Right forelimb (tissue), 1 donor: ENCODE results near the gene TGOLN2.

Source experiments
- DNase-seq: peaks from one replicate; pipeline ENCODE4 v3.0.0-alpha.2; 2018

Gene TGOLN2

DNA sequence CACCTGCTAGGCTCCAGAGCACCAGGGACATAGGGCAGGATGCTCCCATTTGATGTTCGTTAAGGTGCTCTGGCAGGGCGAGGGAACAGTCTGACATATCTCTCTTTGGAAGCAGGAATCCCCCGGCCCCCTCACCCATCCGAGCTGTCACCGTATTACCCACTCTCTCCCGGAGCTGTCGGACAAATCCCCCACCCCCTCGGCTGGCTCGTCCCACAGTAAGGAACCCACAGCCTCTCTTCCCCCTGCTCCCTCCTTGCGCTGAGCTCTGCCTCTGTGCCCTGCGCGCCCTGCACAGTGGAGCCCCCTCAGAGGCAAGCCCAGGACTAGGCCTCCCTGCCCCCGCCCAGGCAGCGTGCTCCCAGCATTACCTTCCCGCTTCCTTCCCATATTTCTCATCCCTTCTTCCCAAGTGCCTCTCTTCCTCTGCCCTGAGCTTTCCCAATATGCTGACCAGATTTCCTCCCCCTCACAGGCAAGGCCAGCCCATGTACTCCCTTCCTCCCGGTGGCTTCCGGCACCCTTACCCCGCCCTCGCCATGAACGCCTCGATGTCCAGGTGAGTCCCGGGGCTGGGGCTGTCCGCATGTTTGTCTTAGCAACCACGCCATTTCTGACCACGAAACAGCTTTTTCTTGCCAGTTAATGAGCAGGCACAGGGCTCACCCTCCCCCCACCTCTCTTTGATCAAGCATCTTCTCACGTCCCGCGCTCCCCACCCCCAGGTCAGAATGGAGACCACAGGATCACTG is 23.8 kb downstream of the TGOLN2 start:
- no peak for DNase-seq

DNA sequence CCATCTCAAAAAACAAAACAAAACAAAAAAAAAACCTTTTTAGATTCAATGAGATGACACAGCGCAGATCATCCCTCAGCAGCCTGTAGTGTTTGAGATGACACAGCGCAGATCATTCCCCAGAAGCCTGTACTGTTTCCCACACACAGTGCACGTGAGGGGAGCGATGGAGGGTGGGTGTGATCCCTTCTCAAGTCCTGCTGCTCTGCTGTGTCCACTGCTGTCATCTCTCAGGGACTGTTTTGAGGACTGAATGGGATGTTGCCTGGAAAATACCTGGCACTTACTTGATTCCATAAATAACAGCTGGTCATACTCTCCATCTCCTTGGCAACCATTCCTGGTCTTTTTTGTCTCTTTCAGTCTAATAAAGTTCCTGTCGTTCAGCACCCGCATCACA is 25.7 kb downstream of the TGOLN2 start:
- no peak for DNase-seq

DNA sequence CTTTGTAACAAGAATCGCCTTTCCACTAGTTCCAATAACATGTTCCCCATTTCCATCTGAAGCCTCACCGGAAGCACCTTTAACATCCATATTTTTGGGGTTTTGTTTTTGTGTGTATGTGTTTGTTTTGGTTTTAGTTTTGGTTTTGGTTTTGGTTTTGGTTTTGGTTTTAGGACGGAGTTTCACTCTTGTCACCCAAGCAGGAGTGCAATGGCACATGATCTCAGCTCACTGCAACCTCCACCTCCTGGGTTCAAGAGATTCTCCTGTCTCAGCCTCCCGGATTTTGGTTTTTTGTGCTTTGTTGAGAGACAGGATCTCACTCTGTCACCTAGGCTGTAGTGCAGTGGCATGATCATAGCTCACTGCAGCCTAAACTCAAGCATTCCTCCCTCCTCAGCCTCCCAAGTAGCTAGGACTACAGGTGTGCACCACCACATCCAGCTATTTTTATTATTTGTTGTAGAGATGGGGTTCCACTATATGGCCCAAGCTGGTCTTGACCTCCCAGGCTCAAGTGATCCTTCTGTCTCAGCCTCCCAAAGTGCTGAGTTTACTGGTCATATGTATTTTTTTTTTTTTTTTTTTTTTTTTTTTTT is 36.3 kb downstream of the TGOLN2 start:
- DNase-seq: no peak

DNA sequence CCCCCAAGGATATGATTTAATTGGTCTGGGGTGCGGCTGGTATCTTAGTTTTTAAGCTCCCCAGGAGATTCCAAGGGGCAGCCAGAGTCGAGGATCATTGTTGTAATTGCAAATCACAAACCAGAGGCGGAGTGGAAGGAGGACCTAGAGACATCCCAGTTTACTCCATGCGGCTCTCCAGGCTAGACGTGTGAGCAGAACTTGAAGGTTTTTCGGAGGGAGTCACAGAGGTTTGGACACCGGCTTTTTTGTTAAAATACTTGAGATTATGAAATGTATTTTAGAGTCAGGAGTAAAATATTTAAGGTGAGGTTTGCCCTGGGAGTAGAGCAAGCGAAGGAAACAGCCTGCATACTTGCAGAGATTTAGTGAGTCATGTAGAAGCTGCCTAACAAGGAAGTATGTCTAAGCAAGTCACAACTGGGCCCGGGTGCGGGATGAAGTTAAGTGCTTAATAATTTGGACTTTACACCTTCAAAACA is 39.5 kb downstream of the TGOLN2 start:
- DNase-seq: no peak

DNA sequence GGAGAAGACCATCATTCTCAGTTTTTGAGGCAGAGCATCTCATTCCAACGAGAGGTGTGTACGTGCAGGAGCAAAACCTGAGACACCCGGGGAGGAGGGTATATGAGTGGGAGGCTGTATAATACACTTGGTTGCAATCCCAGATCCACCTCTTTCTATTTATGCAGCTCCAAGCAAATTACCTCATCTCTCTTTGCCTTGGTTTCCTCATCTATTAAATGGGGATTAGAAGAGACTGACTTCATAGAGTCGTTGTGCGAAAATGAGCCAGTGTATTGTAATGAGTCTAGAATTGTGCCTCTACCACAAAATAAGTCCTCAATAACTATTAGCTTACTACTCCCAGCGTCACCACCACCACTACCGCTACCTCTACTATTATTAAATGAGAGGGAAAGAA is 40.1 kb downstream of the TGOLN2 start:
- DNase-seq: no peak

DNA sequence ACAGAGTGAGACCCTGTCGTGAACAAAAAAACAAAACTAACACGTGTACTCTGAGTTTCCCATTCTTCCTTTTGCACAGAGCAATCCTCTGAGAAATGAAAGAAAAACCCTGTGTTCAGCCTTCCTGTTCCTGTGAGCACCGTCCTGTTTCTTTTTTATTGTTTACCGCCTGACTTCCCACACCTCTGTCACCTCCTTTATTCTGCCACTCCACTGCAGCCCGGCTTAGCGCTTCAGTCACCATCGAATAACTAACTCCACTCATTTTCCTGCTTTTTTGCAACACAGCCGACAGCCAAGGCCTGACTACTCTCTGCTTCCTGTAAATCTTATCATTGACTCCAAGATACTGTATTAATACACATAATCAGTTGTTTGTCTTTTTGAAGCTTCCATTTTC is 40.9 kb downstream of the TGOLN2 start:
- DNase-seq: no peak

DNA sequence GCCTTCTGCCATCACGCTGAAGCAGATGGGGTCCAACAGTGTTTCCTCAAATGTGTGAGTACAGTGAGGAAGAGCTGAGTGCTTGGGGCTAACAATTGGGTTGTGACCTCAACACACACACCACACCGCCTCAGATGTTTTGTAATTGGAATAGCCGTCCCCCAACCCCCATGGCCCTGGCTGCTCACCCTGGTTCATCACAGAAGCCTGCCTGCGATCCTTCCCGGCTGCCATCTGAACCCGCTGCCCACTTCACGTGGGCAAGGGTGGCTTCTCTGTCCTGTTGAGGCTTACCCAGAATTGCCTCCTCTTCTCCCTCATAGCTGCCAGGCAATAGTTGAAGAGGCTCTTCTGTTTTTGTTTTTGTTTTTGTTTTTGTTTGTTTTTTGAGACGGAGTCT is 44.1 kb downstream of the TGOLN2 start:
- no peak for DNase-seq

DNA sequence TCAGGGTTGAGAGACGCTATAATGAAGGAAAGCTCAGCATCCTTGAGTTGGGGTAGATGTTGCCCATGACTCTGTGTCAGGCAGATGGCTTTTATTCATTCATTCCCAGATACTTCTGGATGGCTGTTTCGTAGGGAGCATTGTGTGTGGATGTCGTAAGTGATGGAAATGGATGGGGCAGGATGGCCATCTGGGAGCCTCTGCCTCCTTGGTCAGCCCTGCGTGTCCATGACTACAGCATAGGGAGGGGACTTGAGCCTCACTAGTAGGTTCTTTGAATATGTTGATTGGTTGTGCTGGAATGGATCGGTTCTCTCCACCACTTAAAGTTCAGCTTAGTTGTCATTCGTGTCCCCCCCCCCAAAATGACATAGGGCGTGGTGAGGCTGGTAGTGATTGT is 44.9 kb downstream of the TGOLN2 start:
- no peak for DNase-seq

DNA sequence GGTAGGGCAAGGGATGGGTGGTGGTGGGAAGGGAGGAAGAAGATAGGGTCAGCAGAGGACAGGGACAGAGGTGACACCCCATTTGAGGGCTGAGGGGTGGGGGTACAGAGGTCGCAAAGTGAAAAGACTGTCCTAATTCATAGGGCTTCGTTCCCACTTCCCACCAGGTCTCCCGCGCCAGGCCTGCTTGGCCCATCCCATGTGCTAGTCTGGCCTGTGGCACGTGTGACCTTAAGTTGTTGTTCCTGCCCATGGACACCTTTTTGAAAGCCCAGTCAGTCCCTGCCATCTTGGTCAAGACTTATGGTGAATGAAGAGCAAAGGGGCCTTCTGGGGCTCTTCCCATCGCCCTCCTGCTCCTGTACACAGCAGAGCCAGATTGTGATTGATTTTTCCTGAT is 46.2 kb downstream of the TGOLN2 start:
- no peak for DNase-seq

DNA sequence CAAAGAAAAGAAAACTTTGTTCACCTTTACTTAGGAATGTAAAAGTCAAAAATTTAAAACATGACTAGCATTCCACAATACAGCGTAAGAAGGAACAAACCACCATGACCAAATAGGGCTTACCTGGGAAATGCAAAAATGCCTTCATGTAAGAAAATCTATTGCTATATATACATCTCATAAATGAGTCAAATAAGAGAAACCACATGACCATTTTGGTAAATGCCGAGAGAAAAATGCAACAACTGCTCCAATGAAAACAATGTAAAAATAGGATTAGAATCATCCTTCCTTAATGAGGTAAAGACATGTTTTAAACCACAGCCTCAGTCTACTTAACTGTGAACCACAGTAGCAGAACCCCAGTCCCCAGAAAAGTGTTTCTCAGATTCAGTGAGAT is 49.4 kb downstream of the TGOLN2 start:
- no peak for DNase-seq

DNA sequence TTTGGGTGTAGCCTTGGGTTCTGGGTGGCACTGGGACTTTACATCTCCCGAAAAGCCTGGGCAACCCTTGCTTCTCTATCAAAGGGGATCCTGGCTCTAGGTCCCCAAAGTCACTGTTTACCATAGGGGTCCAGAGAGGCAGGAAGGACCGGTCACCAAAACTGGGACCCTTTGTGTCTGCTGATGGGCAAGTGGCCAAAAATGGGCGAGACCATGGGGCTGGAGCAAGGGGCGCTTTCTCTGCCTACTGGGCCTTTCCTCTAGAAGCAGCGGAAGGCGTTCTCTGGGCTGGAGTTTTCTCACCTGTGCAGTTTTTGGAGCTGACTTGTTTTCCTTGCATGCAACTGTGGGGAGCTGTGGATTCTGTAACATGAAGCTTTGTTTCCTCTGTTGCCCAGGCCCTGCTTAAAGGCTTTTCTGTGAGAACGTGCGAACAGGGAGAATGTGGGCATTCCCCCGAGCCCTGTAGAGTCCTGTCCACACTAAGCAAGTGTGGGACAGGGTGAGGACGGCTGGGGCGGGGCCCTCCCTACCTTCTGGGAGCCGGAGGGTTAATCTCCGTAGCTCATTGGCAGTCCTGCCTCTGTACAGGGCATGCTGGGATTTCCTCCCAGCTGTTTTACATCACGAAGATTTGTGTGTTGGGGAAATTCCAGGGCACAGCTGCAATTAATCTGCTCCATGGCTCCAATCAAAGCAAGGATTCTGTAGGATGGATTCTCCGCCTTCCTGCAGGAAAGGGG is 50.2 kb downstream of the TGOLN2 start:
- peak; percentile 88 for DNase-seq

DNA sequence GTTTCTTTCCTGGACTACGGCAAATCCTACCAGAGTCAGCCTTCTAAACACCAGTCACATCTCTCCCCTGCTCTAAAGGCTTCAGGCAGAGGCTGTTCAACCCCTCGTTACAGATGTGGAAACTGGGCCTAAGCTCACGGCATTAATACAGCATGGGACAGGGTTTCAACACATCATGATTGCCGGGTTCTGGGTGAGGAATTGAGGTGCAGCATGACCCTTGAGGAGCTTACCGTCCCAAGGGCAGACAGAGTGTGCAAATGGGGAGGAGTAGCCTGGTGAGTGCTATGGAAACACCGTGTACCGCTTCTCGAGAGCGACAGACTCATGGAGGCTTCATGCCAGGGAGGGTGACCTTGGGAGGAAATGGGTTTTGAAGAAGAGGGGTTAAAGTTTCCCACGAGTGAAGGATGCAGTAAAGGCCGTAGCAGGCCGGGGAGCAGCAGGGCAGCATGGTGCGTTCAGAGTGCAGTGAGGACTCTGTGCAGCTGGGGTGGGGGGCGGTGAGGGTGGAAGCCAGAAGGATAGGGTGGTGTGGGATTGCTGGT is 51.1 kb downstream of the TGOLN2 start:
- peak; percentile 45 for DNase-seq

DNA sequence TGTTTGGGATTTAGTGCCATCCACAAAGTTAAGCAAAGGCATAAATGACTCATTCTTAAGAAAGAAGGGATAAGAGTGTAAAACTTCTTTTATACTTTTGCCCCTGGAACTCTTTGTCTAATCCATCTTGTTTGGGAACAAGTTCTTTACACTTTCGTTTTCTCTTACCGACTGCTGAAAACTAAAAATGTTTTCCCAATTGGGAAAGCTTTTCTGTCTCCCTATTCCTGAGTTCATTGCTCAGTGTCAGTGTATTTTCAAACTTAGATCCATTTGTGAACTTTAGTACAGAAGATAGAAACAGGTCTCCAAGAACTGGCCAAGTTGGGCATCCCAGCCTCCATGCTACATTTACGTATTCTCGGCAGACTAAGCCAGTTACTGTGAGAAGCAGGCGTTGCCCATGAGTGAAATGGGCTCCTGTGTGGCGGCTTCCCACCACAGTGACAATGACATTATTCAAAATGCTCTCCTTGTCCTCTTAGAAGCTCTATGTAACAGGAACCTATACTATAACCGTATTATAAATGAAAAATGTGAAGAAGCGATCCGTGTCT is 51.7 kb downstream of the TGOLN2 start:
- DNase-seq: peak; percentile 41

DNA sequence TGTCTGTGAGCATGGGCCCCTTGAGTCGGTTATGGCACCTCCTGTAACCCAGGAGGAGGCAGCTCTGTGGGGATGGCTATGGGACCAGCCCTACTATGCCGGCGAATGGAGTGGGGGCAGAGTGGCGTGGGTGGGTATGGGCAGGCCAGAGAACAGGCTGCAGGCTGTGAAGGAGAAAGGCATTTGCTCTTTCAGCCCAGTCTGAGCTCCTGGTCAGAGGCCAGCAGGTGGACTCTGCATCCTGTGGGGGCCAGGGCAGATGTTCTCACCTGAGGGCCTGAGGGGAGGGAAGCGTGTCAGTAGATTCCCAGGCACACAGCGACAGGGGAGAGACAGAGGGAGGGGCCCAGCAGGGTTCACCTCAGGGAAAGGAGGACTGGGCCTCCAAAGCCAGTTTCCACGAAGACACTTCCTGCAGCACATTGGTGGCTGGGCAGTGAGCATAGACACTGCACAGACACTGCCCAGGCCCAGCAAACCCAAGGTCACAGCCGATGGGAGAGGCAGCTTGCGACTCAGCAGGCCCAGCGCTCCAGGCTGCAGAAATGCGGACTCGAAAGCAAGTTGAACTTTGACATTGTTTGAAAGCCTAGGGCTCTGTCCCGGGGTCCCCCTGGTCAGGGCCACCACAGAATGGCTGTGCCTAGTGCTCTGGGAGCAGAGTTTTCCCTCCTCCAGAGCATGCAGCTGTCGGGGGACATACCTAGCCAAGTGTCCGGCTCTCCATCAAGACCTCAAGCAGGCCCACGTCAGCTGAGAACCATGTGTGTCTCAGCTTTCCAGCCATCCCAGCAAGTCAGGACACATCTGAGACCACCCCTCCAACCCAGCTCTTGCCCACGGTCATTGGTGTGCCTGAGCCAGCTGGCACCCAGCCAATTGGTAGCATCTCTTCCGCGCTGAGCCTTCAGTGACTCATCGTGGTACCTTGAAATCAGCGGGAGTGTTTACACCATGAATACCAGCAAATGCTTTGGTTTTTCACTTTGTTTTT is 53.8 kb downstream of the TGOLN2 start:
- peak; percentile 54 for DNase-seq

DNA sequence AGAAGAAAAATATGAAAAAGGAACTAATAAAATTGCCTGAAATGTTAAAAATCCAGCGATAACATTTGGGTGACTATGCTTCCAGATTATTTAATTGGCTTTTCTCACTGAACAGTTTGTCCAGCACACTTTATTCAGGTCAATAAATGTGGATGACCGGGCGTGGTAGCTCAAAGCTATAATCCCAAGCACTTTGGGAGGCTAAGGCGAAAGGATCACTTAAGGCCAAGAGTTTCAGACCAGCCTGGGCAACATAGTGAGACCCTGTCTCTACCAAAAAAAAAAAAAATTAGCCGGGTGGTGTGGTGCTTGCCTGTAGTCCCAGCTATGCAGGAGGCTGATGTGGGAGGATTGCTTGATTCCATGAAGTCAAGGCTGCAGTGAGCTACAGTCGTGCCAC is 55.4 kb downstream of the TGOLN2 start:
- DNase-seq: no peak

DNA sequence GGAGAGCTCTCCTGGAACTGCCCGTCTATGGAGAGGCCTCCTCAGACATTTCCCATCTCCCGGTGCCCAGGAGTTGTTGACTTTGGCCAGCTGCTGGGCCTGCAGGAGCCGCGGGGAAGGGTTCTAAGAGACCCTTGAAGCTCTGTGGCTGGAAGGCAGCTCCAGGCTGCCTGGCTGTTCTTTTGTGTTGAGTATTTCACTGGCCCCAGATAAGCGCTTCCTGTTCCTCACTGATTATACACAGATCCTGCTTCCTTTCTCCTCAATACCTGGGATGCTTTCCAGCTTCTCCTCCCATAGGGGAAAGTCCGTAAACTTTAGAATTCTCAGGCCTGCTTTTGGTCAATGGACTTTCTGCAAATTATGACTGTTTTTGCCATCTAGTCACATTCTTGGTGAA is 57.8 kb downstream of the TGOLN2 start:
- DNase-seq: peak; percentile 46
